ENCODE results near the gene EMSY. TPM values are rescaled to one million over a fixed set of nuclear protein-coding genes. Genes with fewer than 3 reads are reported as not detected.
A peak's percentile ranks its signal among the peaks of the same experiment; 100 is the strongest.

EMSY gene
- total RNA-seq, 1 experiment from 2014 or later = 19.7 TPM

DNA sequence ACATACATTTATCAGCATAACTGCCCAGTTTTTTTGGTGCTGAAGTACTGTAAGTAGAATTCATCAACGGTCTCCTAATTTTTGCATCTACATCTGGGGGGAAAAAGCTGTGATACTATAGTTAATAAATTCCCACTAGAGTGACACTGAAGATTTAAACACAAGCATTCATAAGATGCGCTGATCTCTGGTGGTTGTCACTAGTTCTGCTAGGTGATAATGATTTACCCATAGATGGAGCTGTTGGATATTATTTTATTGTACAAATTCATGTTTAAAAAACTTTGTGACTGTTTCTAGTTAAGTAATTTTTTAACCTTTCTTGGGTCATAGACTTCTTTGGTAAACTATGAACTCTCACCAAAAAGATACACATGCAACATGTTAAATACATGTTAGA lies 106.6 kb downstream of the EMSY start:
- ChIA-PET CTCF (no interaction called here), POLR2A (interaction anchor here (0.6 kb wide), 1 partner anchor 45 kb away, joined by 3 read pairs; no protein-coding TSS in a partner anchor)
- Mint-ChIP-seq H3K4me1 (ENCODE audit: insufficient read depth, unreplicated experiment) (no peaks in the 10 kb centered on the region), H3K27me3 (ENCODE audit: insufficient read depth, unreplicated experiment) (no peaks in the 10 kb centered on the region), H3K27ac (ENCODE audit: low read depth, unreplicated experiment) (no peak overlapping the region), H3K9me3 (ENCODE audit: unreplicated experiment) (no peaks in the 10 kb centered on the region), H3K4me3 (ENCODE audit: unreplicated experiment) (no peak overlapping the region), H3K36me3 (ENCODE audit: insufficient read depth, unreplicated experiment) (peaks cover 30% of the 10 kb centered on the region)
- peak; percentile 5 for DNase-seq (ENCODE audit: unreplicated experiment)
- BruUV-seq (replicated peaks) = no TSS peak
- intact Hi-C loops (cut with micrococcal nuclease) = loop anchor here (1.0 kb wide), 1 partner anchor 130 kb away; no protein-coding TSS in a partner anchor
- TF ChIP-seq CTCF (IDR thresholded peaks at IDR 0.05; ENCODE audit: unreplicated experiment) = peak; percentile 27

DNA sequence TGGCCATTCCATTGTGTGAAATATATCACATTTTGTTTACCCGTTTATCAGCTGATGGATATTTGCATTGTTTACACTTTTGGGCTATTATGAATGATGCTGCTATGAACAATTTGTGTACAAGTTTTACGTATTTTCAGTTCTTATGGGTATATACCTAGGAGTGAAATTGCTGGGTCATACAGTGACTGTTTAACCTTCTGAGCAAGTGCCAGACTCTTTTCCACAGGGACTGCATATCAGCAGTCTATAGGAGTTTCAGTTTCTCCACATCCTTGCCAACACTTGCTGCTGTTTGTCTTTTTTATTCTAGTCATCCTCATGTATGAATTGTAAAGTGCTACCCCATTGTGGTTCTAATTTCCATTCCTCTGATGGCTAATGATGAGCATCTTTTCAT lies 108.2 kb downstream of the EMSY start:
- Mint-ChIP-seq H3K27ac (ENCODE audit: low read depth, unreplicated experiment) (no peak overlapping the region), H3K27me3 (ENCODE audit: insufficient read depth, unreplicated experiment) (no peaks in the 10 kb centered on the region), H3K9me3 (ENCODE audit: unreplicated experiment) (no peaks in the 10 kb centered on the region), H3K4me3 (ENCODE audit: unreplicated experiment) (no peak overlapping the region), H3K4me1 (ENCODE audit: insufficient read depth, unreplicated experiment) (no peaks in the 10 kb centered on the region), H3K36me3 (ENCODE audit: insufficient read depth, unreplicated experiment) (peaks cover 29% of the 10 kb centered on the region)
- DNase-seq (ENCODE audit: unreplicated experiment) = no peak
- no TSS peak for BruUV-seq (replicated peaks)
- TF ChIP-seq CTCF (IDR thresholded peaks at IDR 0.05; ENCODE audit: unreplicated experiment) = no peak
- intact Hi-C loops (cut with micrococcal nuclease) = no loop called here
- CTCF ChIA-PET = interaction anchor here (0.6 kb wide), 1 partner anchor 116 kb away, joined by 3 read pairs; no protein-coding TSS in a partner anchor
- POLR2A ChIA-PET = no interaction called here

GRCh38 chr11:76553554-76554476 lies 109.0 kb downstream of the EMSY start:
- ChIA-PET CTCF (interaction anchor here (1.4 kb wide), 1 partner anchor 126 kb away, joined by 5 read pairs; no protein-coding TSS in a partner anchor), POLR2A (interaction anchor here (0.5 to 1.0 kb wide), 3 partner anchors 14 to 216 kb away, joined by 3 to 4 read pairs (median 3); no protein-coding TSS in a partner anchor)
- TF ChIP-seq CTCF (IDR thresholded peaks at IDR 0.05; ENCODE audit: unreplicated experiment) = no peak
- intact Hi-C loops (cut with micrococcal nuclease) = no loop called here
- H3K9me3 Mint-ChIP-seq (ENCODE audit: unreplicated experiment) = no peaks in the 10 kb centered on the region
- H3K27ac Mint-ChIP-seq (ENCODE audit: low read depth, unreplicated experiment) = no peak overlapping the region
- H3K4me1 Mint-ChIP-seq (ENCODE audit: insufficient read depth, unreplicated experiment) = peaks cover 4% of the 10 kb centered on the region
- no peak for DNase-seq (ENCODE audit: unreplicated experiment)
- peaks cover 21% of the 10 kb centered on the region for H3K36me3 Mint-ChIP-seq (ENCODE audit: insufficient read depth, unreplicated experiment)
- BruUV-seq (replicated peaks) = no TSS peak
- H3K27me3 Mint-ChIP-seq (ENCODE audit: insufficient read depth, unreplicated experiment) = no peaks in the 10 kb centered on the region
- H3K4me3 Mint-ChIP-seq (ENCODE audit: unreplicated experiment) = no peak overlapping the region

DNA sequence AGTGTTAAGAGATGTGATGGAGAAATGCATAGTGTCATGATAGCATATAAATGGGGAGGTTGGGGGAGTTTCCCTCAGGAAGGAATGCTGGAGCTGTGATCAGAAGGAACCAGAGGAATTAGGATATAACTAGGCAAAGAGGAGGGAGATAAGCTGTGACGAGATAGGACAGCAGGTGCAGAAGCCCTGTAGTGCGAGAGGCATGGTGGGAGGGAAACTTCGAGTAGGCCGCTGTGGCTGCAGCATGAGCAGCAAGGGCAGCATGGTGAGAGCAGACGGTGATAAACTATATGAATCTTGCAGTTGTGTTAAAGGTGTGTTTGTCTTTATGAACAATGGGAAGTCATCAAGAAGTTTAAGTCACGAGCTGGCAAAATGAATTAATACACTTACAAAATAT lies 109.9 kb downstream of the EMSY start:
- Mint-ChIP-seq H3K27ac (ENCODE audit: low read depth, unreplicated experiment) (no peak overlapping the region), H3K27me3 (ENCODE audit: insufficient read depth, unreplicated experiment) (no peaks in the 10 kb centered on the region), H3K4me3 (ENCODE audit: unreplicated experiment) (no peak overlapping the region), H3K9me3 (ENCODE audit: unreplicated experiment) (no peaks in the 10 kb centered on the region), H3K36me3 (ENCODE audit: insufficient read depth, unreplicated experiment) (peaks cover 13% of the 10 kb centered on the region), H3K4me1 (ENCODE audit: insufficient read depth, unreplicated experiment) (peaks cover 7% of the 10 kb centered on the region)
- BruUV-seq (replicated peaks) = no TSS peak
- DNase-seq (ENCODE audit: unreplicated experiment) = no peak
- TF ChIP-seq CTCF (IDR thresholded peaks at IDR 0.05; ENCODE audit: unreplicated experiment) = no peak
- CTCF ChIA-PET = interaction anchor here (0.6 to 1.4 kb wide), 2 partner anchors 24 to 125 kb away, joined by 3 to 5 read pairs; no protein-coding TSS in a partner anchor
- intact Hi-C loops (cut with micrococcal nuclease) = no loop called here
- POLR2A ChIA-PET = interaction anchor here (0.5 to 1.0 kb wide), 4 partner anchors 13 to 215 kb away, joined by 3 to 4 read pairs (median 3); no protein-coding TSS in a partner anchor

All from MCF 10A (cell line).